HepG2 (cell line): ENCODE measurements around the gene FAM20C. TPM values are rescaled to one million over a fixed set of nuclear protein-coding genes. Genes with fewer than 3 reads are reported as not detected.
A peak's percentile ranks its signal among the peaks of the same experiment; 100 is the strongest.

Experiments used
- ARNTL ChIP-seq: sonication (generic); formaldehyde crosslinking; IDR thresholded peaks from 2 replicates; pipeline ENCODE4 v1.4.0; 2020; ENCODE audit warnings: mild to moderate bottlenecking, missing genetic modification reagents
- CAMTA2 ChIP-seq: sonication (generic); formaldehyde crosslinking; IDR thresholded peaks from 2 replicates; pipeline ENCODE4 v1.4.0; 2020; ENCODE audit warnings: mild to moderate bottlenecking, missing genetic modification reagents, borderline replicate concordance
- GATAD2A ChIP-seq: IDR thresholded peaks from 2 replicates; pipeline ENCODE4 v1.6.1; 2016
- KMT2A ChIP-seq: sonication (generic); formaldehyde crosslinking; IDR thresholded peaks from 2 replicates; pipeline ENCODE4 v1.4.0; 2020; ENCODE audit warnings: missing genetic modification reagents
- NR2F6 ChIP-seq, 2 experiments: IDR thresholded peaks; 2 replicates each; pipeline ENCODE4 v1.6.1; 2016; ENCODE audit warnings: antibody characterized with exemption in 1 of 2, mild to moderate bottlenecking in 1 of 2
- SP5 ChIP-seq: IDR thresholded peaks from 2 replicates; pipeline ENCODE4 v1.6.1; 2016; ENCODE audit warnings: low read depth, borderline replicate concordance
- ZMYM4 ChIP-seq: sonication (generic); formaldehyde crosslinking; IDR thresholded peaks from 2 replicates; pipeline ENCODE4 v1.8.1; 2023; ENCODE audit warnings: mild to moderate bottlenecking, missing genetic modification reagents
- ZNF263 ChIP-seq: sonication (generic); formaldehyde crosslinking; IDR thresholded peaks from 2 replicates; pipeline ENCODE4 v1.4.0; 2020; ENCODE audit warnings: missing genetic modification reagents
- ZNF776 ChIP-seq: sonication (generic); formaldehyde crosslinking; IDR thresholded peaks from 2 replicates; pipeline ENCODE4 v1.4.0; 2020; ENCODE audit warnings: mild to moderate bottlenecking, missing genetic modification reagents
- polyA plus RNA-seq, 8 experiments: library from polyadenylated mRNA; depleted of rRNA in 3 of 8; stranded (reverse) in 7 of 8; unstranded in 1 of 8; fragments of >200 nt; fragmentation: Illumina TruSeq in 4 of 8; extraction: Trizol in 4 of 8; gene quantifications; 2 replicates each; pipeline versions ENCODE4 v1.2.1 to v1.2.3, GENCODE V29; 2011 to 2016; ENCODE audit warnings: low read depth in 4 of 8, missing spikeins in 1 of 8, mixed read lengths in 1 of 8; ENCODE audit not compliant: insufficient read depth in 1 of 8
- total RNA-seq, 5 experiments: library from RNA; depleted of rRNA; stranded (reverse); fragments of >200 nt; fragmentation: Illumina TruSeq; extraction: Trizol; gene quantifications; 2 replicates each; pipeline ENCODE4 v1.2.3, GENCODE V29; 2016; ENCODE audit warnings: low read depth in 1 of 5
- TF ChIP-seq, protein P1 (sequence below), 2 experiments: sonication (generic) in 1 of 2; formaldehyde crosslinking in 1 of 2; IDR thresholded peaks; 2 replicates each; pipeline versions ENCODE4 v1.4.0 to v1.6.1; 2016 to 2020; ENCODE audit warnings: borderline replicate concordance in 1 of 2, low read depth in 1 of 2, mild to moderate bottlenecking in 1 of 2, missing genetic modification reagents in 1 of 2
- TF ChIP-seq, protein P2 (sequence below): sonication (generic); formaldehyde crosslinking; conservative IDR thresholded peaks from 2 replicates; pipeline ENCODE4 v1.8.0; 2022; ENCODE audit warnings: mild to moderate bottlenecking, moderate library complexity, missing genetic modification reagents
- TF ChIP-seq, protein P3 (sequence below): IDR thresholded peaks from 2 replicates; pipeline ENCODE4 v1.6.1; 2016; ENCODE audit warnings: low read depth
- TF ChIP-seq, protein P4 (sequence below): sonication (generic); formaldehyde crosslinking; IDR thresholded peaks from 2 replicates; pipeline ENCODE4 v1.4.0; 2020; ENCODE audit warnings: low read depth, missing genetic modification reagents
- TF ChIP-seq, protein P5 (sequence below): sonication (generic); formaldehyde crosslinking; IDR thresholded peaks from 2 replicates; pipeline ENCODE4 v1.9.0; 2022; ENCODE audit warnings: missing genetic modification reagents, mild to moderate bottlenecking, borderline replicate concordance

FAM20C gene
- total and polyA plus RNA-seq, 2 of the 13 experiments (the other 11 are each of a cell fraction or from before 2014, with no cell fraction given), result 11.9 to 19.9 TPM

DNA sequence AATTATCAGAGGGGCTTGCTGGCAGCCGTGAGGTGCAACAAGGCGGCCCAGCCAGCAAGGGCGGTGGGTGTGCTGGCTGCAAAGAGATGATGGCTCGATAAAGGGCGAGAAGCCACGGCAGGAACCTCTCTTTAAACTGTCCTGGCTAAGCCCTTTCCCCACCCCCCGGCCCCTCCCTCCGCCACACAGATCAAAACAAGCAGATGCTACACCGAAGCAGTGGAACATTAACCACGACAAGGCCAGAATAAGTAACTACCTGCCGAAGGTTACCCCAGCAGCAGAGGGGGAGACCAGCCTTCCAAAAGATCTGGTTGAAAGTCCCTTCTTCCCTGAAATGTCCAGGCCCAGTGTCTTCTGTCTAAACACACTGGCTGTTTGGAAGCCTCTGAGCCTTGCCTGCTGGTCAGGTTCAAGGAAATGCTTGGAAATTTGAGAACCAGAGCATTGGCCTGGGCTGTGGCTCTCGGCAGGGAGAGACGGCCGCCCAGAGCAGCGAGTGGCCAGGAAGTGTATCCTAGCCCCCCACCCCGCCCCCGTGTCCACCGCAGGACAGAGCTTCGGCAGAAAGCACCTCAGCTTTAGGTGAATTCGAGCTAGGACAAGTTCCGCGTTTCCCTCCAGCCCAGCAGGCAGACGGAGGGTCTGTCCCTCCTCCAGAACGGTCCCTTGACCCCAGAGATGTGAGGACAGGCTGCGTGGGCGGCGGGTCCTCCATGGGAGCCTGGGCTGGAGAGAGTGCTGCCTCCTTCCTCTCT, 2.1 kb downstream of the FAM20C start (continued):
- TF ChIP-seq, protein P1, sequence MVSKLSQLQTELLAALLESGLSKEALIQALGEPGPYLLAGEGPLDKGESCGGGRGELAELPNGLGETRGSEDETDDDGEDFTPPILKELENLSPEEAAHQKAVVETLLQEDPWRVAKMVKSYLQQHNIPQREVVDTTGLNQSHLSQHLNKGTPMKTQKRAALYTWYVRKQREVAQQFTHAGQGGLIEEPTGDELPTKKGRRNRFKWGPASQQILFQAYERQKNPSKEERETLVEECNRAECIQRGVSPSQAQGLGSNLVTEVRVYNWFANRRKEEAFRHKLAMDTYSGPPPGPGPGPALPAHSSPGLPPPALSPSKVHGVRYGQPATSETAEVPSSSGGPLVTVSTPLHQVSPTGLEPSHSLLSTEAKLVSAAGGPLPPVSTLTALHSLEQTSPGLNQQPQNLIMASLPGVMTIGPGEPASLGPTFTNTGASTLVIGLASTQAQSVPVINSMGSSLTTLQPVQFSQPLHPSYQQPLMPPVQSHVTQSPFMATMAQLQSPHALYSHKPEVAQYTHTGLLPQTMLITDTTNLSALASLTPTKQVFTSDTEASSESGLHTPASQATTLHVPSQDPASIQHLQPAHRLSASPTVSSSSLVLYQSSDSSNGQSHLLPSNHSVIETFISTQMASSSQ (IDR thresholded peaks at IDR 0.05; ENCODE audit: low read depth), result peak; percentile 88
- TF ChIP-seq, protein P1 (CRISPR knock-in tag; IDR thresholded peaks at IDR 0.05; ENCODE audit: borderline replicate concordance), result peak; percentile 79; the same call in 1 of the 2 replicates
- TF ChIP-seq ZNF776 (CRISPR knock-in tag), result no peak
- TF ChIP-seq, protein P2, sequence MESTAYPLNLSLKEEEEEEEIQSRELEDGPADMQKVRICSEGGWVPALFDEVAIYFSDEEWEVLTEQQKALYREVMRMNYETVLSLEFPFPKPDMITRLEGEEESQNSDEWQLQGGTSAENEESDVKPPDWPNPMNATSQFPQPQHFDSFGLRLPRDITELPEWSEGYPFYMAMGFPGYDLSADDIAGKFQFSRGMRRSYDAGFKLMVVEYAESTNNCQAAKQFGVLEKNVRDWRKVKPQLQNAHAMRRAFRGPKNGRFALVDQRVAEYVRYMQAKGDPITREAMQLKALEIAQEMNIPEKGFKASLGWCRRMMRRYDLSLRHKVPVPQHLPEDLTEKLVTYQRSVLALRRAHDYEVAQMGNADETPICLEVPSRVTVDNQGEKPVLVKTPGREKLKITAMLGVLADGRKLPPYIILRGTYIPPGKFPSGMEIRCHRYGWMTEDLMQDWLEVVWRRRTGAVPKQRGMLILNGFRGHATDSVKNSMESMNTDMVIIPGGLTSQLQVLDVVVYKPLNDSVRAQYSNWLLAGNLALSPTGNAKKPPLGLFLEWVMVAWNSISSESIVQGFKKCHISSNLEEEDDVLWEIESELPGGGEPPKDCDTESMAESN (CRISPR knock-in tag), result 0 out of 2 replicates have a peak, but pooled peaks have one; percentile 51
- TF ChIP-seq ARNTL (CRISPR knock-in tag), result peak; percentile 50; the same call in 1 of the 2 replicates
- no peak for TF ChIP-seq CAMTA2 (CRISPR knock-in tag)
- TF ChIP-seq GATAD2A (CRISPR knock-in tag), result peak; percentile 76
- TF ChIP-seq NR2F6 (IDR thresholded peaks at IDR 0.05), result no peak
- peak; percentile 13; the same call in 1 of the 2 replicates for TF ChIP-seq NR2F6 (CRISPR knock-in tag; IDR thresholded peaks at IDR 0.05)
- TF ChIP-seq ZMYM4 (CRISPR knock-in tag), result peak; percentile 15; the same call in 1 of the 2 replicates
- peak; percentile 86; the same call in 1 of the 2 replicates for TF ChIP-seq SP5 (CRISPR knock-in tag)
- TF ChIP-seq, protein P3, sequence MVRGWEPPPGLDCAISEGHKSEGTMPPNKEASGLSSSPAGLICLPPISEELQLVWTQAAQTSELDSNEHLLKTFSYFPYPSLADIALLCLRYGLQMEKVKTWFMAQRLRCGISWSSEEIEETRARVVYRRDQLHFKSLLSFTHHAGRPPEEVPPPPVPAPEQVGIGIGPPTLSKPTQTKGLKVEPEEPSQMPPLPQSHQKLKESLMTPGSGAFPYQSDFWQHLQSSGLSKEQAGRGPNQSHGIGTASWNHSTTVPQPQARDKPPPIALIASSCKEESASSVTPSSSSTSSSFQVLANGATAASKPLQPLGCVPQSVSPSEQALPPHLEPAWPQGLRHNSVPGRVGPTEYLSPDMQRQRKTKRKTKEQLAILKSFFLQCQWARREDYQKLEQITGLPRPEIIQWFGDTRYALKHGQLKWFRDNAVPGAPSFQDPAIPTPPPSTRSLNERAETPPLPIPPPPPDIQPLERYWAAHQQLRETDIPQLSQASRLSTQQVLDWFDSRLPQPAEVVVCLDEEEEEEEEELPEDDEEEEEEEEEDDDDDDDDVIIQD (CRISPR knock-in tag), result no peak; the same call in 1 of the 2 replicates
- TF ChIP-seq KMT2A (CRISPR knock-in tag), result peak; percentile 35; the same call in 1 of the 2 replicates
- TF ChIP-seq, protein P4, sequence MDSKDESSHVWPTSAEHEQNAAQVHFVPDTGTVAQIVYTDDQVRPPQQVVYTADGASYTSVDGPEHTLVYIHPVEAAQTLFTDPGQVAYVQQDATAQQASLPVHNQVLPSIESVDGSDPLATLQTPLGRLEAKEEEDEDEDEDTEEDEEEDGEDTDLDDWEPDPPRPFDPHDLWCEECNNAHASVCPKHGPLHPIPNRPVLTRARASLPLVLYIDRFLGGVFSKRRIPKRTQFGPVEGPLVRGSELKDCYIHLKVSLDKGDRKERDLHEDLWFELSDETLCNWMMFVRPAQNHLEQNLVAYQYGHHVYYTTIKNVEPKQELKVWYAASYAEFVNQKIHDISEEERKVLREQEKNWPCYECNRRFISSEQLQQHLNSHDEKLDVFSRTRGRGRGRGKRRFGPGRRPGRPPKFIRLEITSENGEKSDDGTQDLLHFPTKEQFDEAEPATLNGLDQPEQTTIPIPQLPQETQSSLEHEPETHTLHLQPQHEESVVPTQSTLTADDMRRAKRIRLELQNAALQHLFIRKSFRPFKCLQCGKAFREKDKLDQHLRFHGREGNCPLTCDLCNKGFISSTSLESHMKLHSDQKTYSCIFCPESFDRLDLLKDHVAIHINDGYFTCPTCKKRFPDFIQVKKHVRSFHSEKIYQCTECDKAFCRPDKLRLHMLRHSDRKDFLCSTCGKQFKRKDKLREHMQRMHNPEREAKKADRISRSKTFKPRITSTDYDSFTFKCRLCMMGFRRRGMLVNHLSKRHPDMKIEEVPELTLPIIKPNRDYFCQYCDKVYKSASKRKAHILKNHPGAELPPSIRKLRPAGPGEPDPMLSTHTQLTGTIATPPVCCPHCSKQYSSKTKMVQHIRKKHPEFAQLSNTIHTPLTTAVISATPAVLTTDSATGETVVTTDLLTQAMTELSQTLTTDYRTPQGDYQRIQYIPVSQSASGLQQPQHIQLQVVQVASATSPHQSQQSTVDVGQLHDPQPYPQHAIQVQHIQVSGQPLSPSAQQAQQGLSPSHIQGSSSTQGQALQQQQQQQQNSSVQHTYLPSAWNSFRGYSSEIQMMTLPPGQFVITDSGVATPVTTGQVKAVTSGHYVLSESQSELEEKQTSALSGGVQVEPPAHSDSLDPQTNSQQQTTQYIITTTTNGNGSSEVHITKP, result 0 out of 2 replicates have a peak, but pooled peaks have one; percentile 16
- TF ChIP-seq, protein P5, sequence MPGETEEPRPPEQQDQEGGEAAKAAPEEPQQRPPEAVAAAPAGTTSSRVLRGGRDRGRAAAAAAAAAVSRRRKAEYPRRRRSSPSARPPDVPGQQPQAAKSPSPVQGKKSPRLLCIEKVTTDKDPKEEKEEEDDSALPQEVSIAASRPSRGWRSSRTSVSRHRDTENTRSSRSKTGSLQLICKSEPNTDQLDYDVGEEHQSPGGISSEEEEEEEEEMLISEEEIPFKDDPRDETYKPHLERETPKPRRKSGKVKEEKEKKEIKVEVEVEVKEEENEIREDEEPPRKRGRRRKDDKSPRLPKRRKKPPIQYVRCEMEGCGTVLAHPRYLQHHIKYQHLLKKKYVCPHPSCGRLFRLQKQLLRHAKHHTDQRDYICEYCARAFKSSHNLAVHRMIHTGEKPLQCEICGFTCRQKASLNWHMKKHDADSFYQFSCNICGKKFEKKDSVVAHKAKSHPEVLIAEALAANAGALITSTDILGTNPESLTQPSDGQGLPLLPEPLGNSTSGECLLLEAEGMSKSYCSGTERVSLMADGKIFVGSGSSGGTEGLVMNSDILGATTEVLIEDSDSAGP (CRISPR knock-in tag), result peak; percentile 29; the same call in 1 of the 2 replicates
- TF ChIP-seq ZNF263, result peak; percentile 11; the same call in 1 of the 2 replicates
